HG02981 (cell line): ENCODE results near the gene CENPQ.
A peak's percentile ranks its signal among the peaks of the same experiment; 100 is the strongest.
"Not testable (repeated sequence)": the region's sequence is repeated elsewhere in the genome, so short reads cannot be mapped to it uniquely, and the experiment has no call there.

Experiments
- ATAC-seq: cut with Tn5 transposase; IDR thresholded peaks from one replicate; pipeline ENCODE4 v1.9.1; 2021; ENCODE audit warnings: mild to moderate bottlenecking, moderate library complexity; ENCODE audit not compliant: unreplicated experiment

The CENPQ gene, protein sequence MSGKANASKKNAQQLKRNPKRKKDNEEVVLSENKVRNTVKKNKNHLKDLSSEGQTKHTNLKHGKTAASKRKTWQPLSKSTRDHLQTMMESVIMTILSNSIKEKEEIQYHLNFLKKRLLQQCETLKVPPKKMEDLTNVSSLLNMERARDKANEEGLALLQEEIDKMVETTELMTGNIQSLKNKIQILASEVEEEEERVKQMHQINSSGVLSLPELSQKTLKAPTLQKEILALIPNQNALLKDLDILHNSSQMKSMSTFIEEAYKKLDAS

DNA sequence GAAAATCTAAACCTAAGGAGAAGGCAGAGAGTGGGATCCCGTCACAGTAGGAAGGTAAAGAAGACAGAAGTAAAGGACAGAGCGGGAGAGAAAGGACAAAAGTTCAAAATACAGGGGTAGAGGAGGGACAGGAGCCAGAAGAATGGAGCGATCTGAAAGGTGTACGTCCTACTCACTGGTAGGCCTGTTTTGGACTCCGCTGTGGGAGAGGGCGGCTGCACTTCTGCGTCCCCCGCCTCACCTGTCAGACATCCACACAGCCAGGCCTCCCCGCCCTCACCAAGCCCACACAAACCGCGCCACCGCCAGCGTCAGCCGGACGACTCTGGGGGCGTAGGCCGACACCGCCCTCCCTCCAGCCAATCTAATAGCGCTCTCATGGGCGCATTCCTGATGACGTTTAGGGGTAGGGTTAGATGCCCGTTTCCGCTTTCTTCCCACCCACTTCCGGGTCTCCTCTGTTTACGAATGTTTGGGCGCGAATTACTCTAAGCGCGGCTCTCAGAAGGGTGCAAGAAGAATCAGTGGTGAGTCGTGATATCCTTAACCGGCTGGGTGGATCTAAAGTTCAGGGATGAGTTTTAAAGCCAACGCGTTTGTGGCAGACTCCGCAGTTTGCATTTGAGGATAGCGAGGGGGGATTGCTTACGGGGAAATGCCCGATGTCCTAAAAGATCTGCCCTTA lies at the start of gene CENPQ, which contains the start of gene MMUT:
Gene CENPQ, plus strand, starts transcription at position 444 of the 685 bp plus-strand sequence. CDS start 6,807 bp downstream, outside the sequence.
Gene MMUT, minus strand, starts transcription at position 327 of the 685 bp plus-strand sequence. CDS start 3,787 bp downstream, outside the sequence.
- peak; percentile 99 for ATAC-seq

DNA sequence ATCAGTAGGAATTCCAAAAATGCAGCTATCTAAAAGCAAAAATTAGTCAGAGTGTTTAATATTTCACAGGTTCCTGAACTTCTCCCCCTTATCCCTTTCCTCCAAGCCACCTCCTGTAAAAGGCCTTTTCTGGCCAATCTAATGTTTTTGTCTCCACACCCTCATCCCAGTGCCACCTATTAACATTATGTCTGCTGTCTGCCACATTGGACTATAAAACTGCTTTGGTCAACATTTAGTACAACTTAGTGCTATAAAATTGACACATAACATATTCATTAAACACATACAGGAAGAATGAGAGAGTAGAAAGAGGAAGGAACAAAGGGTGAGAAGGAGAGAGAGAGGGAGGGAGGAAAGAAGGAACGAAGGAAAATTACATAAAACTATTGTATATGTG lies 47.8 kb upstream of the CENPQ start:
- ATAC-seq: no peak

DNA sequence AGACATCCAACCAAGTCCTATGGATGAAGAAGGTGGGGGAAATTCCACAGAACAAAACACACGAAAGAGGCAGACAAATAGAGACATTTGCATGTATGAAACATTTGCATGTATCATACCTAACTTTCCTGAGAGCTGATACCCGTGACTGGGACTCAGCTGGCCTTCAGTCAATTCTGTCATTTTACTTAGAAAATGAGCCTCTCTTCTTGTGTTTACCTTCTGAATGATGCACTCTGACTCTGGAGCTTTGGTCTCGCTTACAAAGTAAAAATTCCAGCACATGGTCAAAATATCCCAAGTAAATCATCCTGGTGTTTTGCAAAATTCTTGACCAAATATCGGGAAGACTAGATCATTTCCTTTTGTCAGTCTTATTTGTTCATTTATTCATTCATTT lies 47.0 kb upstream of the CENPQ start:
- no peak for ATAC-seq

DNA sequence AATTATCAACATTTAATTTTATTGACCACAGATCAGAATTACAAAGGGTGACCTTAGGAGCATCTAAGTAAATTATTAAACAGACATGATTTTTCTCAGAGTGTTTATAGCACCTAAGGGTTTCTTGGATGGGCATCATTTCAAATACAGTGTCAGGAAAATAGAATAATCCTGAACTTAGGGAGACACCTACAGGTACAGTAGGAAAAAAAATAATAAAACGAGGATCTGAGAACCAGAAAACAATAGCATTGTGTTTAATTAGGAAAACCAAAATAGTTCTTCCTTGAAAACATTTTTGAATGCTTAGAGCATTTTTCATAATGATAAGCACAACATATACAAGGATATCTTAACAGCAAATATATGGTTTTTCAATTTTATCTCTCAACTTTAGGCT lies 39.4 kb upstream of the CENPQ start:
- ATAC-seq: no peak

DNA sequence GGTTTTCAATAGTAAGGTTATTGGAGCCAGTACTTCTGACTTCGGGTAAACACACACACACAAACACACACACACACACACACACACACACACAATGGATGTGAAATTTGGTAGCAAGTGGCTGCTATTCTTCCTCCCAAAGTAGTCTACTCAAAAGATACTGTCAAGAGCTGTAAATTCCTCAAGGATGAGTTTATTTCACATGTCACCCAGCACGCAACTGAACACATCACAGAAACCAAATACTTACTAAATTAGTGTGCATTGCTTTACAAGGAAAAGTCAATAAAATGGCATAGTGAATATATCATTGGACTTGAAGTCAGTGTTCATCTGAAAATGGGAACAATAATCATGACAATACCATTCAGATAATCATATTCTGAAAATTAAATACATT lies 33.0 kb upstream of the CENPQ start:
- ATAC-seq: no peak

DNA sequence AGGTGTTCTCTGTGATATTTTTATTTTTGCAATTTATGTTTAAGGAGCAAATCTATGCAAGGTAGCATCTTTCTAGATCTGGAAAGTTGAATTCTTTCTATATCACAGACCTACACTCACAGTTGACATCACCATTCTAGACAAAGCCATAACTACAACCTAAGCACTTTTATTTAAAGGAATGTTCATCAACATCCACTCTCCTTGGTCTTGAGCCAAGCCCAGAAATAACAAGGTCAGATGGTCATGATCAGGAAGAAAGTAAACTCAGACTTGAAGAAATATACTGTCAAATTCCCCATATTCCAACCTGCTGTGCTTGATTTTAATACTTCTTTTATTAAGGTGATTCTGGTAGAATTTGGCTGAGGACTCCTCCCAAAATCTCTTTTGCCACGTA lies 32.3 kb upstream of the CENPQ start:
- no peak for ATAC-seq

DNA sequence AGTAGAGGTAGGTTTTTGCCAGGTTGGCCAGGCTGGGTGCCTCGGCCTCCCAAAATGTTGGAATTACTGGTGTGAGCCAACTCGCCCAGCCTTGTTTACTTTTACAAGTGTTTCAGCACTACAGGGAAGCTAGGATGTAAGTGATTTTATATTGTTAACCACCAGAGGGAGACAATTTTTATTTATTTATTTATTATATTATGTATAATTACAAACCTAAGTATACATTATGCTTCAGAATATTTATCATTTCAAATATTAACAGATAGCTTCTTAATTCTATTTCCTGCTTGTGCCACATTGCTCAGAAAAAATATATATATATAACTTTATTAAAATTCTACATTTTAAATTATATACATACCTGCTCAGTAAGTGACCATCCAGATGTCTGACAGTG lies 9.9 kb upstream of the CENPQ start:
- no peak for ATAC-seq

DNA sequence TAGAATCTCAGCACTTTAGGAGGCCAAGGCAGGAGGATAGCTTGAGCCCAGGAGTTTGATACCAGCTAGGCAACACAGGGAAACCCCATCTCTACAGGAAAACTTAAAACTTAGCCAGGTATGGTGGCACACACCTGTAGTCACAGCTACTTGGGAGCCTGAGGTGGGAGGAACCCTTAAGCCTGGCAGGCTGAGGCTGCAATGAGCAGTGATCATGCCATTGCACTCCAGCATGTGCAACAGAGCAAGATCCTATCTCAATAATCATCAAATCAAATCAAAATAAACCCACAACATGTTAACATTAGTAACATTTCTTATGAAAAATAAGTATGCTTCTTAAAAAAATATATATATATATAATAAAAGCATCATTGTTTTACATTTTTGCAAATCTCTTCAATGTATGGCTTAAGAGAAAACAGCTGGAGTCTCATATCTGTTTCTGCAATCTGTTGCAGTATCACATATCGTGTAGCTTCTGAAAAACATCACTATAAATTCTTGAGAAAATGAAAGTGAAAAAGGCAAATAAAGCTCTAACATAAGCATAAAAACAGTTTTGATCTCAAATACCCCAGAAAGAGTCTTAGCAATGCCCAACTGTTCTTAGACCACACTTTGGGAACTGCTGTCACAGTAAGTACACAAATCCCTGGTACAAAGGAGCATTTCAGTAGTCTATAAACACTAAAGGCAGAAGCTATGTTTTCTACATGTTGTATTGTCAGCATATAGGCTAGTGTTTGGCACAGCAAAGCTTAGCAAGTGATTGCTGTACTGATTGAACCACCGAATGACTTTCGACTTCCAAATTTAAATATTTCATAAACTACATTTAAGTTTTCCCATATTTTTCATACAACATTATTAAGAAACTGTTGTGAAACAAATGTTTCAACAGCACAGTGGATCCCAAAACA lies 8.1 kb upstream of the CENPQ start:
- no peak for ATAC-seq

DNA sequence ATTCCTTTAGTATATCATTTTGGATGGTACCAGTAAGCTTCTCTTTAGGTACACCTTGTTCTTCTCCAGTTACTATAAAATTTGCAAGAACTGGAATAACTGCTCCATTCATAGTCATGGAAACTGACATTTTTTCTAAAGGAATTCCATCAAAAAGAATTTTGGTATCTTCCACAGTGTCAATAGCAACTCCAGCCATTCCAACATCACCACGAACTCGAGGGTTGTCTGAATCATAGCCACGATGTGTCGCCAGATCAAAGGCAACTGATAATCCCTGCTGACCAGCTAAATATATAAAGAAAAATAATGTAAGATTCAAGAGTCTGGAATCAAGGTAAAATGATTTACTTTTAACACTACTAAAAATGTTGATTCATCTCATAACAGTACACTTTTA lies 5.4 kb upstream of the CENPQ start:
- ATAC-seq: no peak

DNA sequence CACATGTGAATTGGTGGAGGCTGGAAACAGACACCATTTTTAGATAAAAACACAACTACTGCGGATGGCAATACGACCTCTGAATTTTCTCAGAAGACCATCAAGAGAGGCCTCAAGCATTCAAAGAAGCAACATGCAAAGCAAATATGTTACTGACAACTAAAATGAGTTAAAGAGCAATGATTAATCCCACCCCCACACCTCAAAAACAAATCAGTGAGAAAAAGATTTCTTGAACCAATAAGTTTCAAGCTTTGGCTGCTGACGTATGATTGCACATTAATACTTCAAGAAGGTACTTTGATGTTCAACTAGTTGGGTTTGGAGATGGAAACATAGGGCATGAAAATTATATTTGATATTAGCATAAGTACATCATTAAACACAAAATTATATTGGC lies 1.1 kb upstream of the CENPQ start:
- no peak for ATAC-seq

DNA sequence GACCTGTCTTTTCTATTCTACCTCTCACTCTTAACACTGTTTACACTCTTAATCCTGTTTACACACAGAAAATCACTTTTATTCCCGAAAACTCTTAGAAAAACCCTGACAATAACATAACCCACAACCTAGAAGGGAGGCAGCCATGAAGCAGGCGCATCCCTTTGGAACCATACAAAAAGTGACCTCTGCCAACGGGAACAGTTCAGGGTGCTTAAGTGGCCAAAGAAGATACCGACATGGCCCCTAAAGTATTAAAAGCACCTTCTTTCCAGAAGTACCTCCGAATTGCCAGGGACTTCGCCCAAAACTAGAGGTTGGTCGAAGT lies 607 bp upstream of the CENPQ start:
- ATAC-seq: peak; percentile 2

DNA sequence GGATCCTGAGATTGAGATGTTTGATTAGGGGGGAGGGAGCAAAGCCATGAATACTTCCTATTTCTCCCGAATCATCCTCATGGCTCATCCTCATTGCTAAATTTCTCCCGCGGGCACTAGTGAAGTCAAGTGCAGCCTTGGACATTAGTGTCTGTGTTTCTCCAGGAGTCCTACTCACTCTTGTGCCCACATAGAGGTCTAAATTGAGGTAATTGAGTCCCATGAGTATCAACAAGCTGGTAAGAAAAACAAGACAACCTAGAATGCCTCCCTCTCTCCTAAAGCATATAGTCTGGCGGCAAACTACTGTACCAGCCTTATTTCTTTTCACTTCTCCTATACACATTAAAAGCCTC lies 420 bp downstream of the CENPQ start:
- no peak for ATAC-seq

DNA sequence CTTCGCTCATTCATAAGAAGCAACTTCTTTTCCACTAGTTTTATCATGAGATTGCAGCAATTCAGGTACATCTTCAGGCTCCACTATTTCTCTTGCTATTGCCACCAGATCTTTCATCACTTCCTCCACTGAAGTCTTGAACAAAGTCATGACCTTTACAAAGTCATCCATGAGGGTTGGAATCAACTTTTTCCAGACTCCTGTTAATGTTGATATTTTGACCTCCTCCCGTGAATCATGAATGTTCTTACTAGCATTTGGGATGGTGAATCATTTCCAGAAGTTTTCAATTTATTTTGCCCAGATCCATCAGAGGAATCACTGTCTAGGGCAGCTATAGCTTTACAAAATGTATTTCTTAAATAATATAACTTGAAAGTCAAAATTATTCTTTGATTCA lies 1.5 kb downstream of the CENPQ start:
- no peak for ATAC-seq

DNA sequence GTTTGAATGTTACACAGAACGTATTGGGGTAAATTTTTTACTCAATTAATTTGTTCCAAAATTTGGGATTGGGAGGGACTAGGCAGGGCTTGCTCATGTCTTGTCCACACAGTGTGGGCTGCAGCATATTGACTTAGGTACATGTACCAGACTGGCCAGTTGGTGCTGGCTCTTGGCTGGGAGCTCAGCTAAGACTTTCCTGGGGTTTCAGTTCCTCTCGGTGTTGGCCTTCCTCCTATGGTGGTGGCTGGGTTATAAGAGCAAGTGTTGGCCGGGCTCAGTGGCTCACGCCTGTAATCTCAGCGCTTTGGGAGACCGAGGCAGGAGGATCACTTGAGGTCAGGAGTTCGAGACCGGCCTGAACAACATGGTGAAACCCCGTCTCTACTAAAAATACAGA lies 4.9 kb downstream of the CENPQ start:
- no peak for ATAC-seq

DNA sequence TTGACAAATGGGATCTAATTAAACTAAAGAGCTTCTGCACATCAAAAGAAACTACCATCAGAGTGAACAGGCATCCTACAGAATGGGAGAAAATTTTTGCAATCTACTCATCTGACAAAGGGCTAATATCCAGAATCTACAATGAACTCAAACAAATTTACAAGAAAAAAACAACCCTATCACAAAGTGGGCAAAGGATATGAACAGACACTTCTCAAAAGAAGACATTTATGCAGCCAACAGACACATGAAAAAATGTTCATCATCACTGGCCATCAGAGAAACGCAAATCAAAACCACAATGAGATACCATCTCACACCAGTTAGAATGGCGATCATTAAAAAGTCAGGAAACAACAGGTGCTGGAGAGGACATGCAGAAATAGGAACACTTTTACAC lies 13.4 kb downstream of the CENPQ start:
- not testable (repeated sequence) for ATAC-seq

DNA sequence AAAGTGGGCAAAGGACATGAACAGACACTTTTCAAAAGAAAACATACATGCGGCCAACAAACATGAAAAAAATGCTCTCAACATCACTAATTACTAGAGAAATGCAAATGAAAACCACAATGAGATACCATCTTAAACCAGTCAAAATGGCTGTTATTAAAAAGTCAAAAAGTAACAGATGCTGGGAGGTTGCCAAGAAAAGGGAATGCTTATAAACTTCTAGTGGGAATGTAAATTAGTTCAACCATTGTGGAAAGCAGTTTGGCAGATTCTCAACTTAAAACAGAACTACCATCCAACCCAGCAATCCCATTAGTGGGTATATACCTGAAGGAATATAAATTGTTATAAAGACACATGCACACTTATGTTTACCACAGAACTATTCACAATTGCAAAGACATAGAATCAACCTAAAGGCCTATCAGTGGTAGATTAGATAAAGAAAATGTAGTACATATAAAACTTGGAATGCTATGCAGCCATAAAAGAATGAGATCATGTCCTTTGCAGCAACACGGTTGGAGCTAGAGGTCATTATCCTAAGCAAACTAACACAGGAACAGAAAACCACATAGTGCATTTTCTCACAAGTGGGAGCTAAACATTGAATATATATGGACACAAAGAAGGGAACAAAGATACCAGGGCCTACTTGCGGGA lies 16.3 kb downstream of the CENPQ start:
- no peak for ATAC-seq

DNA sequence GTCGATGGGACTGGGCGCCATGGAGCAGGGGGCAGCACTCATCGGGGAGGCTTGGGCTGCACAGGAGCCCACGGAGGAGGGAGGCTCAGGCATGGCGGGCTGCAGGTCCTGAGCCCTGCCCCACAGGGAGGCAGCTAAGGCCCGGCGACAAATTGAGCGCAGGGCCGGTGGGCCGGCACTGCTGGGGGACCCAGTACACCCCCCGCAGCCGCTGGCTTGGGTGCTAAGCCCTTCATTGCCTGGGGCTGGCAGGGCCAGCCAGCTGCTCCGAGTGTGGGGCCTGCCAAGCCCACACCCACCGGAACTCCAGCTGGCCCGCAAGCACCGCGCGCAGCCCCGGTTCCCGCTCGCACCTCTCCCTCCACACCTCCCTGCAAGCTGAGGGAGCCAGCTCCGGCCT lies 18.7 kb downstream of the CENPQ start:
- ATAC-seq: not testable (repeated sequence)

DNA sequence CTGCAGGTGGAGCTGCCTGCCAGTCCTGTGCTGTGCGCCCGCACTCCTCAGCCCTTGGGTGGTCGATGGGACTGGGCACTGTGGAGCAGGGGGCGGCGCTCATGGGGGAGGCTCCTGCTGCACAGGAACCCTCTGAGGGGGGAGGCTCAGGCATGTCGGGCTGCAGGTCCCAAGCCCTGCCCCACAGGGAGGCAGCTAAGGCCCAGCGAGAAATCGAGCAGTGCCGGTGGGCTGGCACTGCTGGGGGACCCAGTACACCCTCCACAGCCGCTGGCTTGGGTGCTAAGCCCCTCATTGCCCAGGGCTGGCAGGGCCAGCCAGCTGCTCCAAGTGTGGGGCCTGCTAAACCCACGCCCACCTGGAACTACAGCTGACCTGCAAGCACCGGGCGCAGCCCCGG lies 20.2 kb downstream of the CENPQ start:
- not testable (repeated sequence) for ATAC-seq

DNA sequence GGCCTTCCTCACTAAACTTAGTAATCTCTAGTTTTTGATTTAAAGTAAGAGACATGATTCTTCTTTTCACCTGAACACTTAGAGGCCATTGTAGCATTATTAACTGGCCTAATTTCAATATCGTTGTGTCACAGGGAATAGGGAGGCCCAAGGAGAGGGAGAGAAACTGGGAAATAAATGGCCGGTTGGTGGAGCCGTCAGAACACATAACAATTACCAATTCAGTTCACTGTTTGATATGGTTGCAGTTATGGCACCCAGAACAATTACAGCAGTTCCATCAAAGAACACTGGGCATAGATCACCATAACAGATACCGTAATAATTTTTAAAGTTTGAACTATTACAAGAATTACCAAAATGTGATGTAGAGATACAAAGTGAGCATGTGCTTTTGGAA lies 27.5 kb downstream of the CENPQ start:
- ATAC-seq: no peak

DNA sequence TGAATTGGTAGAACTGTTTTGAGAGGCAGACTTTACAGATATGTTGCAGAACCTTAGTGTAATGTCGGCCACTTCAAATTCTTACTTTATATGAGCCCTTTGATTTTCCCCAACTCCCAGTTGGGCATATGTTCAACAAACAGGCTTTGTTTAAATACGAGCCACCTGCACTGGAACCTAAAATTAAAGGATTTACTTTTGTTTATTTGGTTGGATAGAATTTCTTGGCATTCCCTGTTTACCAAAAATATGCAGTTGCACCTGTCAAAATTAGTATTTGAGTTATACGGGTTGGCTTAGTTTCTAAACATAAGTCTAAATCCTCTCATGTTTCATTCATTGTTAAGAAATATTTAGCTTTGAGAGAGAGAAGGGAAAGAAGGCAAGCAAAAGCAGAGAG lies 34.1 kb downstream of the CENPQ start:
- ATAC-seq: no peak

DNA sequence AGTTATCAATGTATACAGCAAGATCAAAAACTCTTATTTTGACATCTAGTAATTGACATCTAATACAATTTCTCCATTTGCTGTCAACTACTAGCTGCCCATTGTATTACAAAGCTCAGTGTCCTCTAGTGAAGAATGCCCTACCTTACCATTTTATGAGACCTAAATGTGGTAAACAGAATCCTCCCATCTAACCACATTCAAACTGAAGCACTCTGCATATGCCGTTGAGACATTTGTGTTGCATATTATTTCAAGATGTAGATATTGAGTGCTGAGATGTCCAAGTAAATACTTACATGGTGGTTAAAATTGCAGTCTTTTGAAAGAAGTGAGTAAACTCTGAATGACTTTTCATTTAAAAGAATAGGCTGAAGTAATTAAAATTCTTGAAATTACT lies 36.0 kb downstream of the CENPQ start:
- ATAC-seq: no peak
